Mucosa of gallbladder (tissue), 1 donor: ENCODE results near the gene WDR91. TPM values are rescaled to one million over a fixed set of nuclear protein-coding genes. Genes with fewer than 3 reads are reported as not detected.

Source experiments
- DNase-seq: peaks from one replicate; pipeline ENCODE4 v3.0.0-alpha.2; 2020; ENCODE audit warnings: low spot score
- total RNA-seq: library from RNA; stranded (reverse); gene quantifications from one replicate; pipeline ENCODE4 v1.2.1, GENCODE V29; 2021
- donor health status: DM: no; HTN: no; CAD: no.

Gene WDR91
- total RNA-seq, 1 donor from 2014 or later, result 18.6 TPM

DNA sequence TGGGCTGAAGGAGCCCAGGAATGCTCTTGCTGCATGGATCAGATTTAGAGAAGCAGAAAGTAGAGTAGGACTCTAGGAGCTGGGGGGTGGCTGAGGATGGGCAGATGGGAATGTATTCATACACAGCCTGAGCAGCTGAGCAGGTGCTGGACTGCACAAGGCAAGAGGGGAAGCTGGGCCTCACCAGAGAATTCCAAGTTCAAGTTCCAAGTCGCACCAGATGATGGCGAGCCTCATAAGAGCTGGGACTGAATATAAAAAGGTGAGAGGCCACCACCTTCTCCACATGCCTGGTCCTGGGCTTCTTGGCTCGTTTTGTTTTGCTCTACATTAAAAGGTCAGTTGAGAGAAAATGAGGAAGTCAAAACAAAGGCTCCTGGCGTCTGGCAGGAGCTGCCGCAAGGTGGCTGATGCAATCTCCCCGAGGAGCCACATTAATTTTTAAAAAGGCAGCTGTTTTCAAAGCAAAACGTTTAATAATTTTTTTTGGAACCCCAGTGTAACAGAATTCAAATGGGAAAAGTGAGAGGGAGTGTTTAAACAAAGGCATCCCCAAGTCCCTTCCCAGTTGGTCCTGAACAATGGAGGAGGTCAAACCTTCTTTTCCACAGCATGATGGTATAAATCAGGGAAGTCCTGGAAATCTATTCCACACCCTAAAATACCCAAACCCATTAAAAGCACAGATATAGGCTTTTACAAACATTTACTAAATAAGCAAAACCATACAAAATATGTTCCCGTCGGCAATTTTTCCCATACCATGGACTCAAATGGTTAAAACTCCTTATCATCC, 50.3 kb downstream of the WDR91 start:
- DNase-seq, result no peak

DNA sequence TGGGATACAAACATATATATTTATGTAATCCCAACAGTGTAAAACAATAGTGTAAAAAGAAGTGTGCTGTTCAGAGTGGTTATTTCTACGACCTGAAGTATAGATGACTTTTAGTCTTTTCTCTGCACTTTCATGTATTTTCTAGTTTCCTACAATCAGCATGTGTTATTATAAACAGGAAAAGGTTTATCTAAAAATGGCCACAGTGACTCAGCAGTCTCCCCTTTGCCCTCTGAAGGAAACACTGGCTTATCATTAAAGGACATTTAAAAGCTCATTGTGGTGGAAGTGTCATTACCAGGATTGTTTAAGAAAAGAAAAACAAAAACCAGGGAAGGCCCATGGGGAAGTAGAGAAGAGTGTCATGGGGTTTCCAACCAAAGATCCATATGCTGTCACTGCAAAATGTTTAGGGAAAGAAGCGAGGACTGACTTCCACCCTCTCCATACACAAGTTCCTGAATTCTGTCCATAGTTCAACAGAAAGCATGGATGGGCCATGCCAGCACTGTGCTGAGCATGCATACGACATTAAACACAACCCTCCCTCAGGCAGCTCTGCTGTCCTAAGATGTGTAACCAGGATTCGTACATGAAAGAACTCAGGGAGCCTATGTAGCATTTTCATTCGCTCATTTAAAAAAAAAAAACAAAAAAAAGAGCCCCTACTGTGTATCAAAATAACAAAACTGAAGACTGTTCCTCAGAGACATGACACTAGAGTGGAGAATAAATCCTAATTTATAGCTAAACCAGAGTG, 51.0 kb downstream of the WDR91 start:
- DNase-seq, result no peak

DNA sequence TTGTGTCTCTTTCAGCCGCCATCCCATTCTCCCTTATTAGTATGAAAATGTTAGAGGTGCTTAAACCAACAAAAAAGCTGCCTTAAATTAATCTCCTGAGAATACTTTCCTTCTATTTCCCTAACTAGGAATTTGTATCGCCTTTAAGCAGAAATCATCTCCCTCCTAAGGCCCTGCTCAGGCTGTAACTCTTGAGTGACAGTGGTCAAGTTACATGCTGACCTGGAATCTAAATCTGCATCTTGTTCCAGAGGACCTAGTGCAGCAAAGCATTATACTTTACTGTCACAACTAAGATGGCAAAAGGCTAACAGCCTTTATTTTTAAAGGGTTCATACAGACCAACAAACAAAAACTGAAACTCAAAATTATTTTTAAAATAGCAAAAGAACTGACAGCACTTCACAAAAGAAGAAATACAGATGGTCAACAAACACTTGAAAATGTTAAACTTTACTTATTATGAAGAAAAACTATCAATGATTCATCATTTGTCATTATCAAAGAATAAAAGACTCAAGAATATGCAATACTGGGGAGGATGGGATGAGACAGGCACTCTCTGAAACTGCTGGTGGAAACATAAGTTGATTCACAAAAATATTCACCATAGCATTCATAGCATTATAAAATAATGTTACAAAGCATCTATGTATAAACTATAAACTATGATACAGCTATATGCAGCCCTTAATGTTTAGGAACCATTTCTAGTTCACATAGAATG, 51.8 kb downstream of the WDR91 start:
- DNase-seq, result no peak

DNA sequence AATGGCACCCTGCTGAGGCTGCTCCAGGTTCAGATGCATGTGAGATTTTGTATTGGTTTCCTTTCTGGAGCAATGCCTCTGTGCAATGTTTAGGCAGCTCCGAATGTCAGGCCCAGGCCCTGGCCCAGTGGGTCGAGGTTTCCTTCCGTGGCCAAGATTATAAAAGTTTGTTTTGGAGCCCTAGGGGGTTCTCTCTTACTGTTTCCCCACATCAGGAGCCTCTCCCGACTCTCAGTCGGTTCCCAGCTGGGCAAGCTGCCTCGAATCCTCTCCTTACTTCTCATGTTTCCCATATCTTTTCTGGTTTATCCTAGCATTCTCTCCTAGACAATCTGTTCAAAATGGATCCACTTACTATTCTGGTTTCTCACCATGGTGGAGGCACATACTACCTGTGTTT, 52.5 kb downstream of the WDR91 start:
- no peak for DNase-seq

DNA sequence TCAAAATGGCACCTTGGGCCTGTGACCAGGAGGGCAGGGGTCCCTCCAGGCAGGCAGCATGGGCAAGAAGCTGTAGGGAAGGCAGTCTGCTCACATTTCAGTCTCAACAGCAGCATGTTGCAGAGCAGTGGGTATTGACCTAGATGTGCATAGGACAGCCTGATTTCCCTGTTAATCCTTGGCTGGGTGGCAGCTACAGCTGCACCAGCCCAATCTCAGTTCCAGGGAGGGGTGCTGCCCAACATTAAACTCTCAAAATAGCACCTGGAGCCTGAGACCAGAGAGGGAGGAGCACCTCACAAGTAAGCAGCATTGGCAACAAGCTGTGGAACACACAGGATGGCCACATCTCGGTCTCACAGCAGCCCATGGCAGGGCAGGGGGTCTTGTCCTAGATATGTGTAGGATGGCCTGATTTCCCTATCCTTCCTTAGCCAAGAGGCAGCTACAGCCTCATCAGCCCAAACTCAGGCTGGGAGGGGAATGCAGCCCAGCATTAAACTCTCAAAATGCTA, 53.1 kb downstream of the WDR91 start:
- DNase-seq, result no peak

DNA sequence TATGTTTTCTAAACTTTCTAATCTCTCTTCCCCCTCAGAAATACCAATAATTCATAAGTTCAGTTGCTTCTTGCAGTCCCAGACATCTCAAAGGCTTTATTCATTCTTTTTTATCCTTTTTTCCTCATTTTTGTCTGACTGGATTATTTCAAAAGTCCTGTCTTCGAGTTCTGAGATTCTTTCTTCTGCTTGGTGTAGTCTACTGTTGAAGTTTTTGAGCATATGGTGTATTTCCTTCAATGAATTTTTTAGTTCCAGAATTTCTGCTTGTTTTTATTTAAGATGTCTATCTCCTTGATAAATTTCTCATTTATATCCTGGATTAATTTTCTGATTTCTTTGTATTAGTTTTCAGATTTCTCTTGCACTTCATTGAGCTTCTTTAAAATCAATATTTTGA, 55.0 kb downstream of the WDR91 start:
- DNase-seq, result no peak

DNA sequence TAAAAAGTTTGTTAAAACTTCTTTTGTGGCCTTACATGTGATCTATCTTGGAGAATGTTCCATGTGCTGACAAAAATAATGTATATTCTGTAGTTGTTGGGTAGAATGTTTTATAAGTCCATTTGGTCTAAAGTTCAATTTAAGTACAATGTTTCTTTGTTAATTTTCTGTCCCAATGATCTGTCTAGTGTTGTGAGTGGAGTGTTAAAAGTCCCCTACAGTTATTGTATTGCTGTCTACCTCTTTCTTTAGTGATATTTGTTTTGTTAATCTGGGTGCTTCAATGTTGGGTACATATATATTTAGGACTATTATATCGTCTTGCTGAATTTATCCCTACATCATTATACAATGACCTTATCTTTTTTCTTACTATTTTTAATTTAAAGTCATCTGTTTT, 56.6 kb downstream of the WDR91 start:
- no peak for DNase-seq

DNA sequence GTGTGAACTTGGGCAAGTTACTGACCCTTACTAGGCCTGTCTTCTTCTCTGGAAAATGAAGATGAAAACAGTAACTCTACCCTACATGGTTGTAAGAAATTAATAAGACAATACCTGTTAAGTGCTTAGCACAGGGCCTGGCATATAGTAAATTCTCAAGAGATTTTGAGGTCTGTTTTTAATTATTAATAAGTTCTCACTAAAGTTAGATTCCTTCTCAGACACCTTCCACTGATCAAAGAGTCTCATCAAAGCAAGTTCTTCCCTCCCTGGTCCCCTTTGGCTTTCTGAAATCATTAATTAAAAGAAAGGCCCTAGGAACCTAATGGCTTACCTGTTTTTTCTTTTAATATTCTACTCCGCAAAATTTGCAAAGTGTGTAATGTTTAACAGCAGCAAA, 58.9 kb downstream of the WDR91 start:
- DNase-seq, result no peak

DNA sequence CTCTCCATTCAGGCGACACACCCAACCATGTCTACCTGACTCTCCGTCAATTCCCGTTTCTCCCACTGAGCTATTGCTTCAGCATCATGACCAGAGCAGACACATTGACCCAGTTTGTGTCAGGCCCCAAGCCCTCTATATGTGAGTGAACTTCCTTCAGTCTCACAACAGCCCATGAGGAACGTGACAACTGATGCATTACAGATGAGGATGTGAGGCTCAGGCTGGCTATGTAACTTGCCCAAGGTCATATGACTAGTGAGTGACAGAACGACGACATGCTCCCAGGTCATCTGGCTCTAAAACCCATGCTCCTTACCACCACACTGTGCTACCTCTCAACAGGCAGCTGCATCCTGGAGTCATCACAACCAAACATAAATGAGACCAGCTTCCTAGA, 59.8 kb downstream of the WDR91 start:
- no peak for DNase-seq

DNA sequence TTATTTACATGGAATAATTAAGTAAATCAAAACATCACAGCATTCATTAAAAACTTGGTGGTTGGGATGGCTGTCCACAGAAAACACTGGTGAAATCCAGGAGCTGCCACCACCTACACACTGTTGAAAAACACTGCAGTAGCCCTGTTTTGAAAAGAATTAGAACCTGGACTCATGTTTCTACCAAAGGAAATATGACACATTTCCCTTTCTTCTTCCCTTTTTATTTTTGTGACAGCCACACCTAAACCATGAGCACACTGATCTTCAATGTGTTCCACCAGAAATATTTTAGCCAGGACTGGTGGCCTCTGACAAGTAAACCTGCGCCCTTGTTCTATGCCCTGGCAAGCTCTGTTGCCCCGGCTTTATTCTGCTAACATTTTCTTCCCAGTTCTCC, 60.2 kb downstream of the WDR91 start:
- DNase-seq, result no peak

DNA sequence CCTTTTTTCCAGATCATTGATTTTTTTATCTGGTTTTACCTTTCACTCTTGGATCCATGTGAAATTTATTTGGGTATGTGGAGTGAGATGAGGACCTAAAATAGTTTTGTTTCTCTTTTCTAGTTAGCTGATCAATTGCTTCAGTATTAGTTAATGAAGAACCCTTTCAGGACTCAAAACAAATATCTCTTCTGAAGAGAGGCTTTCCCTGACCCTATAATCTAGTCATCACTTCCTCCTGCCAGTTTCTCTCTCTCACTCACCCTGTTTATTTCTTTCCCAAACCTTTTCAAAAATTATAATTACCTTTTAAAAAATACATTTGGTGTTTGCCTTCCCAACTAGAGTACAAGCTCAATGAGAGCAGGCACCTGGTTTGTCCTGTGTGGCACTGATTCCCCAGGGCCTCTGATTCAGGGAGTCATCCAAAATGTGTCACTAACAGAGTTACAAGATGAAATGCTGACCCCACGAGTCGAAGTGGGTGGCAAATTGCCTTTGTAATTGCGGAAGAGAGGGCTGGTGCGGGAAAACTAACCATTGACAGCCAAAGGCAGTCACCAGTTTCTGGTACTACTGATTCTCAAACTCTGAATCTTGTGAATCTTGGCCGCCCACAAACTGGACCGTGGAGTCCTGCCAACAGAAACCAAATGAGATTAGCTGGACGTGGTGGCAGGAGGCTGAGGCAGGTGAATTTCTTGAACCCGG, 61.1 kb downstream of the WDR91 start:
- no peak for DNase-seq

DNA sequence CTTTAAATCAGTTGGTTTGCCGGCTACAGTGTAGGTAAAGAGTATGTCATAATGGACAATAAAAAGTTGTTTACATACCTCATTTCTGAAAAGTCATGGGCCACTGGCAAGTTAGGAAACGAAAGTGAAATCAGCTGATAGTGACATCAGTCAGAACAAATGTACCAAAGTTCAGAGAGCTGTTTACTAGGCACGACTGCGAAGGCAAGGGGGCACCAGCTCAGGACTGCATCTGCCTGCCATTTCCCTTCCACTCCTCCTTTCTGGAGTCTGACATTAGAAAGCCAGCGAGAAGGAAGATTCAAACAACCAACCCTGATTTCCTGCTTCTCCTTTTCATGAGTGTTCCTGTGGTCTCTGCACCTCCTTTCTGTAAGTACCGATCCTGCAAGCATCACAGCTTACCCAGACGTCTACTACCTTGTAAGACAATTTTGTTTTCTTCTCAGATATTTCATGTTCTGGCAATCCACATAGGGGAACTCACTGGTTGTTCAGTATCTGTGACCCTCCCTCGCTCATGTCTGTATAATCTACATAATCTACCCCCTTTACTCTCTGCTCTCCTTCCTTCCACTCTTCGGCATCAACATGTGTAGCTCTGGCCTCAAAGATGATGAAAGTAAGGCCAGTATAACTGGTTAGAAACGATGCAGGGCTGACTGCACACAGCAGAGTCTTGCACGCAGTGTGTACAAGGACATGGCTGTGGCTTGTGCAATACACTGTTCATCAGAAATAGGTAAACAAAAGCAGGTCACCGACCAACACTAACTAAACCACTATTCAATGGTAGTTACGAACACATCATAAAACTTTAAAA, 63.2 kb downstream of the WDR91 start, which contains the start of gene TMEM140:
TSS of gene TMEM140 (plus strand) at position 174 of the 823 bp plus-strand sequence. CDS start 16,370 bp downstream, outside the sequence.
- peak; percentile 74 for DNase-seq

DNA sequence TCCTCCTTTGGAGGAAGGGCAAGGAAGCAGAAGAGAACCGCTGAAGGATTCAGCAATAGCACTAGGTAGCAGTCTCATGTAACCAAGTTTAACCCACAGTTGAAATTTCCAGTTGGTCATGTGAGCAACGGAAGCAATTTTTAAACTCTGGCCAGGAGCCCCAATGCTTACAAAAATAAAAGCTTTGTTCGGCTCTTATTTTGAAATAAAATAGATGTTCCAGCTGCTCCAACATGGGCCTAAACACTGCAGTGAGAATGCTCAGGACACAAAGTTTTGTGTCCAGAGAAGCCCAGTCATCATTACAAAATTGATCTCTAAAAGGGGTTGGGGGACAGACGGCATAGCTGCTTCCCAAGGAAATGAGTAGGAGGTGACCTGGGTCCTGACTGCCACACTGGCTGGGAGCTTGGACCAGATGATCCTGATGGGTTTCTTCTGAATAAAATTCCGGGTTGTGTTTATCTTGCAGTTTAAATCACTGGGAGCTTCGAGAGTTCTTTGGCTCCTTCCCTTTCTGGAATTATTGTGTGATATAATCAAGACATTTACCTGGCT, 63.9 kb downstream of the WDR91 start:
- DNase-seq, result no peak

DNA sequence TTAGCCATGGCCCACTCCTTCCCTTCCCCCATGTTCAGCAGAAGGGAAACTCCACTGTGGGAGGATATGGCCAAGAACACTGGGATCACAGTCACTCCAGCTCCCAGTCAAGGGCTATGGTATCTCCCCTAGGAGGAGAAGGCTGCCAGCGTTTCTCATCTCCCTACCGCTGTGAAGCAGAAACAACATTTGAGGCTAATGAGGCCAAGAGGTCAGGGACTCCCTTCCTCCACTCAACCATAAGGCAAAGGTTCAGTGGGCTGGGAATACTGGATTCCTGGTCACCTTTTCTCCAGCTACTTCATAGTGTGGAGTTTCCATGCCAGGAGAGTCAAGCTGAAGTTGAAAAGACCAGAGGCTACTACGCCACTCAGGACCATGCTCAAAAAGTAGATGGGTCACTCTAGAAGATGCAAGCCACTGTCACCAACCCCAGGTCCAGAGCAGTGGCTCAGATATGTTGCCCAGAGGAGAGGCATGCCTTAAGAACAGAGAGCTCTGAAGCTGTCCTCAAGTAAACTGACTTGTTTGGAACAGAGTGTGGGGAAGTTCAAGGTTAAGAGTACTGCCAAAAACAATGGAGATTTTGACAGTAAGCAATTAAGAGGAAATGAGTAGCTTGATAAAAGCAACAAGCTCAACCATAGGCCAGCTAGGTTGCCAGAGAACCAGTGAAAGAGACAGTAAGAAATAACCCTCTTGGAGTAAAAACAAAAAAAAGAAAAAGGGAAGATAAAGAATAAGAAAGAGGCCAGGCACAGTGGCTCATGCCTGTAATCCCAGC, 67.2 kb downstream of the WDR91 start:
- DNase-seq, result no peak

Other genes with a start within 250 kb of the WDR91 start
- gene AGBL3, start 225.0 kb downstream of the WDR91 start, total RNA-seq, result 4.1 TPM
- gene TMEM140, start 63.5 kb downstream of the WDR91 start, total RNA-seq, result 19.4 TPM
- 43.9 TPM for gene CYREN, start 40.8 kb downstream of the WDR91 start, total RNA-seq
- not detected for gene STRA8, start 22.3 kb upstream of the WDR91 start, total RNA-seq